GM23248 (cell line): ENCODE results near the gene PYY.
"Not testable (repeated sequence)": the region's sequence is repeated elsewhere in the genome, so short reads cannot be mapped to it uniquely, and the experiment has no call there.

ENCODE experiments used
- EZH2 ChIP-seq: fragments of 200-600 bp; sonication (generic); IDR thresholded peaks from 2 replicates; pipeline ENCODE4 v1.6.1; 2018; ENCODE audit warnings: antibody characterized with exemption, mild to moderate bottlenecking; ENCODE audit not compliant: insufficient read depth, poor library complexity, severe bottlenecking
- EZH2phosphoT487 ChIP-seq: fragments of 200-600 bp; sonication (generic); IDR thresholded peaks from 2 replicates; pipeline ENCODE4 v1.6.1; 2018; ENCODE audit warnings: antibody characterized with exemption, moderate library complexity, mild to moderate bottlenecking, low read depth; ENCODE audit not compliant: insufficient read depth

DNA sequence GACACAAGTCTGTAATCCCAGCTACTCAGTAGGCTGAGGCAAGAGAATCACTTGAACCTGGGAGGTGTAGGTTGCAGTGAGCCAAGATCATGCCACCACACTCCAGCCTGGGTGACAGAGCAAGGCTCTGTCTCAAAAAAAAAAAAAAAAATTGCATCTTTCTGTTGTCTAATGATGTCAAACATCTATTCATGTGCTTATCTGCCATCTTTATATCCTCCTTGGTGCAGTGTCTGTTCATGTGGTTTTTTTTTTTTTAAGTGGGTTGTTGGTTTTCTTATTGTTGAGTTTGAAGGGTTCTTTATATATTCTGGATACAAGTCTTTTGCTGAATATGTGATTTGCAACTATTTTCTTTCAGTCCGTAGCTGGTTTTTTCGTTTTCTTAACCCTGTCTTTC is 17.7 kb upstream of the PYY start:
- not testable (repeated sequence) for TF ChIP-seq EZH2phosphoT487, EZH2
